T-helper 2 cell treated with Interferon-gamma antibody and Interleukin-4, amounts not matched to agents 5 μg/mL and 100 μg/mL, for 36 hours (primary cell): Measurements from ENCODE around the gene EDEM2.
"Not testable (repeated sequence)": the region's sequence is repeated elsewhere in the genome, so short reads cannot be mapped to it uniquely, and the experiment has no call there.

Experiments
- DNase-seq: peaks from one replicate; pipeline ENCODE4 v3.0.0; 2021; ENCODE audit warnings: low spot score
- H3K27ac Mint-ChIP-seq: one replicate; pipeline ENCODE4 v1.8.0; 2021; ENCODE audit warnings: mild to moderate bottlenecking, mixed read lengths
- H3K27me3 Mint-ChIP-seq: one replicate; pipeline ENCODE4 v1.8.0; 2021; ENCODE audit warnings: low read depth, mixed read lengths
- H3K36me3 Mint-ChIP-seq: one replicate; pipeline ENCODE4 v1.8.0; 2021; ENCODE audit warnings: low read depth, mixed read lengths
- H3K4me1 Mint-ChIP-seq: one replicate; pipeline ENCODE4 v1.8.0; 2021; ENCODE audit warnings: low read depth, mixed read lengths
- H3K4me3 Mint-ChIP-seq: one replicate; pipeline ENCODE4 v1.8.0; 2022; ENCODE audit warnings: mild to moderate bottlenecking, moderate library complexity, mixed read lengths
- H3K9me3 Mint-ChIP-seq: one replicate; pipeline ENCODE4 v1.8.0; 2021; ENCODE audit warnings: mixed read lengths

The EDEM2 gene, protein sequence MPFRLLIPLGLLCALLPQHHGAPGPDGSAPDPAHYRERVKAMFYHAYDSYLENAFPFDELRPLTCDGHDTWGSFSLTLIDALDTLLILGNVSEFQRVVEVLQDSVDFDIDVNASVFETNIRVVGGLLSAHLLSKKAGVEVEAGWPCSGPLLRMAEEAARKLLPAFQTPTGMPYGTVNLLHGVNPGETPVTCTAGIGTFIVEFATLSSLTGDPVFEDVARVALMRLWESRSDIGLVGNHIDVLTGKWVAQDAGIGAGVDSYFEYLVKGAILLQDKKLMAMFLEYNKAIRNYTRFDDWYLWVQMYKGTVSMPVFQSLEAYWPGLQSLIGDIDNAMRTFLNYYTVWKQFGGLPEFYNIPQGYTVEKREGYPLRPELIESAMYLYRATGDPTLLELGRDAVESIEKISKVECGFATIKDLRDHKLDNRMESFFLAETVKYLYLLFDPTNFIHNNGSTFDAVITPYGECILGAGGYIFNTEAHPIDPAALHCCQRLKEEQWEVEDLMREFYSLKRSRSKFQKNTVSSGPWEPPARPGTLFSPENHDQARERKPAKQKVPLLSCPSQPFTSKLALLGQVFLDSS

DNA sequence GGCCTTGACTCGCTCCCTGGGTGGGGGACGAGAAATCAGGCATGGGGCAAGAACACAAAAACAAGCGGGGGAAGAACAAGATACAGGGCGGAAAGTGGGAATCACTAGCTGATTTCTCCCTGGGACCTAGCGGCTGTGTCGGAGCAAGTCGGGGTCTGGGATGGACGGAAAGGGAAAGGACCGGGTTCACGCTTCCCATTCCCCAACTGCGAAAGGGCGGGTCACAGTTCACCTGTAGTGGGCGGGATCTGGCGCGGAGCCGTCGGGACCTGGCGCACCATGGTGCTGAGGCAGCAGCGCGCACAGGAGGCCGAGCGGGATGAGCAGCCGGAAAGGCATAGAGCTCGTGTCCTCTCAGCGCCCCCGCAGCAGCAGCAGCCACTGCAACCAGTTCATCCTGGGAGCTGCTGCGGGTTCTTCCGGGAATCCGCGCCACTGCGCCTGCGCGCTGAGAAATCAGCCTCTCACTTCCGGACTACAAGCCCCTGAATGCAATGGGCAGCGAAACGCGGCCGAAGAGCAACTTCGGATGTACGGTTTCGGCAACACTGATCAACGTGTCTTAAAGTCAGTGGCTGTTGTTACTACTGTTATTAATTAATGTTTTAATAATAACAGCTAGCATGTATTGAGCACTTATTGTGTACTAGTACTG is at the start of gene EDEM2:
Gene EDEM2, minus strand, starts transcription at position 417 of the 655 bp plus-strand sequence. Its CDS starts 78 bp downstream, at position 339.
- H3K27me3 Mint-ChIP-seq, result peaks cover 3% of the 10 kb centered on the region
- peak; percentile 97 for DNase-seq
- peak within 1 kb of the TSS; percentile 80 for H3K27ac Mint-ChIP-seq
- H3K4me3 Mint-ChIP-seq, result peak within 1 kb of the TSS; percentile 85
- H3K9me3 Mint-ChIP-seq, result no peaks in the 10 kb centered on the region
- H3K36me3 Mint-ChIP-seq, result peaks cover 14% of the 10 kb centered on the region
- H3K4me1 Mint-ChIP-seq, result peaks cover 20% of the 10 kb centered on the region

DNA sequence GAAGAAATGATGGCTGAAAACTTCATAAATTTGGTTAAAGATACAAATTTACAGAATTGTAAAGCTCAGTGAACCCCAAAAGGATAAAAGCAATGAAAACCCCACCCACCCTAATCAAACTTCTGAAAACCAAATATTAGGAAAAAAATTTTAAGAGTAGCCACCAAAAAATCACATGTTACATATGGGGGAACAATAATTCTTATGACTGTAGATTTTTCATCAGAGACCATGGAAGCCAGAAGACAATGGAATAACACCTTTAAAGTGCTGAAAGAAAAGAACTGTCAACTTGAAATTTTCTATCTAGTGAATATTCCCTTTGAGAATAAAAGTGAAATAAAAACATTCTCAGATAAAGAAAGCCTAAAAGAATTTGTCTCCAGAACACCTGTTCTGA is 49.2 kb upstream of the EDEM2 start:
- Mint-ChIP-seq H3K4me3 (no peak overlapping the region), H3K27me3 (no peaks in the 10 kb centered on the region), H3K36me3 (peaks cover 12% of the 10 kb centered on the region), H3K9me3 (peaks cover 28% of the 10 kb centered on the region), H3K27ac (no peak overlapping the region), H3K4me1 (no peaks in the 10 kb centered on the region)
- no peak for DNase-seq

DNA sequence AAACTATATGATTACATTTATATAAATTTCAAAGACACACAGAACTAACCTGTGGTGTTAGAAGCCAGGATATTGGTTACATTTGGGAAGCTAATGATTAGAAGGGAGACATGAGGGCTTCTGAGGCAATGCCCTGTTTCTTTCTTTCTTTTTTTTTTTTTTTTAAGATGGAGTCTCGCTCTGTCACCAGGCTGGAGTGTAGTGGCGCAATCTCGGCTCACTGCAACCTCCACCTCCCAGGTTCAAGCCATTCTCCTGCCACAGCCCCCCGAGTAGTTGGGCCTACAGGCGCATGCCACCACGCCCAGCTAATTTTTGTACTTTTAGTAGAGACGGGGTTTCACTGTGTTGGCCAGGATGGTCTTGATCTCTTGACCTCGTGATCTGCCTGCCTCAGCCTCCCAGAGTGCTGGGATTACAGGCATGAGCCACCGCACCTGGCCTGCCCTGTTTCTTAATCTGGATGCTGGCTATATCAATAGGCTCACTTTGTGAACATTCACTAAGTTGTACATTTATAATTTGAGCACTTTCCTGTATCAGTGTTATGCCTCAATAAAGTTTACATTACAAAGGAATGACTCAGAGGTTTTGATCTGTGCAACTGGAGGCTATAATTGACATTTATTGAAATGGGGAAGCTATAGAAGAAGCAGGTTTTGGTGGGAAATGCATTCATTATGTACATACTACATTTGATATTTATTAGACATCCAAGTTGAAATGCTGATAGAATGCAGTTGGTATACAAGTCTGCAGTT is 46.1 kb upstream of the EDEM2 start:
- H3K27me3 Mint-ChIP-seq, H3K4me3 Mint-ChIP-seq, DNase-seq, H3K4me1 Mint-ChIP-seq, H3K36me3 Mint-ChIP-seq, H3K27ac Mint-ChIP-seq: not testable (repeated sequence)
- H3K9me3 Mint-ChIP-seq, result peaks cover 18% of the 10 kb centered on the region

DNA sequence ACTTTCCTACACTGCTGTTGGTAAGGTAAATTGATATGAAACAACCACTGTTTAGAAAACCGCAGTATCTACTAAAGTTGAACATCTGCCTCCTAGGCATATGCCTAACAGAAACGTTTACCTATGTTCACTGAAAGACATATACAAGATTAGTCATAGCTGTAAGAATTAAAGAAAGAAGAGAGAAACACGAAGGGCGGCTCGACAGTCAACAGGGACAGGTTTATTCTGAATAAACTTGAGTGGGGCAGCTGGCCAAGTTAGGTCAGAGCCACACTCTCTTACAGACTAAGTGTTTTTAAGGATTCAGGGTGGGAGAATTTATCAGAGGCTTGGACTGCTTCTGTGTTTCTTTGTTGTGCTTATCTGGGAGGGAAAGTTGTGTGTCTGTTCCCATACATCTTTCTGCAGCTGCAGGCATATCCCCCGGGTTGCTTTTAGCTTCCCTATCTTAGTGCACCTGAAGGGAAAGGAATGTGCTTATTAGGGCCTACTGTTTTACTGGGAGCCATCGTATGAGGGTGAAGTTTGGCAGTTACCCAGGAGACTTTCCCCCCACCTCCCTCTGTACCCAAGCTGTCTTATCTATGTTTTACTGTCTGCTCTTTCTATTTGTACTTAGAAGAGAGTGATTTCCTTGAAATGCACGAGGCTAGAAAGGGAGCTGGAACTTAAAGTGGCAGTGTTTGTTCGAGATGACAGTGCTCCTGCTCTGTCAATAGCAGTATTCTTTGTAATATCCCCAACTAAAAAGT is 45.2 kb upstream of the EDEM2 start:
- Mint-ChIP-seq H3K4me1 (no peaks in the 10 kb centered on the region), H3K27ac (no peak overlapping the region), H3K9me3 (peaks cover 16% of the 10 kb centered on the region), H3K27me3 (no peaks in the 10 kb centered on the region), H3K36me3 (peaks cover 7% of the 10 kb centered on the region), H3K4me3 (no peak overlapping the region)
- DNase-seq, result no peak

DNA sequence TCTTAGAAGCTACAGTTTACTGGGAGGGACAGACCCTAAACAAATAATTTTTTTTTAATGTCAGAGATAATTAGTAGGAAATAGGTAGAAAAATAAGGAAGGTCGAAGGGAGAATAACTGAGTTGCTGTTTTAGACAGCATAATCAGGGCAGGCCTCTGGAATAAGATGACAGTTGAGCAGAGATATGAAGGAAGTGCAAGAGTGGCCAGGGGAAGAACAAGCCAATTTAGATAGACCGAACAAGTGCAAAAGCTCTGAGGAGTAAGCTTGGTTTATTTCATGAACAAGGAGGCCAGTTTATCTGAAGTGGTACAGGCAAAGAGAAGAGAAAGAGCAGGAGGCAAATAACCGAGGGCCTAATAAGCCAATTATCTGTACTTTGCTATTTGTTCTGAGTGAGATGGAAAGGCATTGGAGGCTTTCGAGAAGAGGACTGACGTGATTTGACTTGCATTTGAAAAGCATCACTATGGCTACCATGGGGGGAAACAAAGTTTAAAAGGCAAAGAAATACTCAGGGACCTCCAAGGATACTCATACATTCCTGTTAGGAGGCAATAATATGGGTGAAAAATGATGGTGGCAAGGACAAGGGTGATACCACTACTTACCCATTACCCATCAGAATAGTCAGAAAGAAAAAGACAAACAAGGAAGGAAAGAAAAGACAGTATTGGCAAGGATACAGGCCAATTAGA is 44.4 kb upstream of the EDEM2 start:
- Mint-ChIP-seq H3K27ac (no peak overlapping the region), H3K4me1 (no peaks in the 10 kb centered on the region)

DNA sequence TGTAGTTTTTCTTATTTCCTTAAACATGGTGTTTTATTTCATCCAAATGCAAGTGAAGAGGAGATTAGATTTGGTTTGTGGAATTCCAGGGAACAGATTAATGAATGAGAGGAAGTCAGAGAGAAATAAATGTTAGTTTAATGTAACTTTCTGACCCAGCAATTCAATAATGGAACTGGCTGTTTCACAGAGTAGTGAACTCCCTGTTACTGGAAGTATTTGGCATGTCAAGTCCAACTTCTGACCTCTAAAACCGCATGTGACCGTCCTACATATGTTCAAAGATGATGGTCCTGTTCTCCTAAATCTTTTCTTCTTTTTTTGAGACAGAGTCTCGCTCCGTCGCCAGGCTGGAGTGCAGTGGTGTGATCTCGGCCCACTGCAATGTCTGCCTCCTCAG is 43.4 kb upstream of the EDEM2 start:
- no peaks in the 10 kb centered on the region for H3K4me1 Mint-ChIP-seq
- peaks cover 4% of the 10 kb centered on the region for H3K9me3 Mint-ChIP-seq
- no peak overlapping the region for H3K4me3 Mint-ChIP-seq
- H3K27me3 Mint-ChIP-seq, result no peaks in the 10 kb centered on the region
- H3K27ac Mint-ChIP-seq, result no peak overlapping the region
- no peak for DNase-seq
- peaks cover 3% of the 10 kb centered on the region for H3K36me3 Mint-ChIP-seq

More for the DNA sequence above, 44.4 kb upstream of the EDEM2 start:
- Mint-ChIP-seq H3K27me3 (no peaks in the 10 kb centered on the region), H3K36me3 (peaks cover 6% of the 10 kb centered on the region), H3K9me3 (peaks cover 9% of the 10 kb centered on the region), H3K4me3 (no peak overlapping the region)
- DNase-seq, result no peak

DNA sequence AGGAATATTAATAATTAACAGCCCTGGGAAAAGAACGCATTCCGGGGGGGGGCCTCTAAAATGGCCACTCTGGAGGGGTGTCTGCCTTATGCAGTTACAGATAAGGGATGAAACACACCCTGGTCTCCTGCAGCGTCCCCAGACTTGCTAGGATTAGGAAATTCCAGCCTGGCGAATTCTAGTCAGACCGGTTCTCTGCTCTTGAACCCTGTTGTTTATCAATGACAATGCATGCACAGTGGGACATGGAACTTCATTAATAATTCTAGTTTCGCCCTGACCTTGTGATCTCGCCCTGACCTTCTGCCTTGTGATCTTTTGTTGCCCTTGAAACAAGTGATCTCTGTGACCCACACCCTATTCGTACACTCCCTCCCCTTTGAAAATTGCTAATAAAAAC is 42.1 kb upstream of the EDEM2 start:
- H3K9me3 Mint-ChIP-seq, H3K27me3 Mint-ChIP-seq, H3K4me3 Mint-ChIP-seq, H3K36me3 Mint-ChIP-seq, H3K27ac Mint-ChIP-seq, DNase-seq, H3K4me1 Mint-ChIP-seq: not testable (repeated sequence)

DNA sequence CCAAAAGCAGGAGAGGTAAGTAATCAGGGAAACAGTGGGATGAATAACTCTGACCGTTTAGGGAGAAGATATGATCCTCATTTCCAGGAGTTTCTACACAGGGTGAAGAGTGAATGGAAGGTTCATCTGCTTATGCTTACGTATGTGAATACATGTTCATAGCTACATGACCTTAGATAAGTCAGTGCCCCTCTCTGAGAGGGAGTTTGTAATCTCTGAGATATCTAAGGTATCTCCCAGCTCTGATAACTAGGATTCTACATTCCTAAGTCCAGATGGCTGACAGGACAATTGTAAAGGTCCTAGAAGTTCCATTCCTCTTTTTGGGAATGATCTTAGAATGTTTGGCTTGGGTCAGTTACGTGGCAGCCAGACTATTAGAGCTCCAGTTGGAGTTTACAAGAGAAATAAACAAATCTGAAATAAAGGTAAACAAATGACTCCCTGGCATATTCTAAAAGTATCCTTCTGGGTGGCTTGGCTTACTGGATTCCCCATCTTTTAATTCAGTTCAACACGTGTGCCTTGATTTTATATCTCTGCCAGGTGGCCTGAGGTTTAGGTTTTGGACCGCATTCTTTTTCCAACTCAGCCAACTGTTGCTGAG is 40.6 kb upstream of the EDEM2 start:
- DNase-seq, result no peak
- no peak overlapping the region for H3K4me3 Mint-ChIP-seq
- H3K9me3 Mint-ChIP-seq, result no peaks in the 10 kb centered on the region
- no peak overlapping the region for H3K27ac Mint-ChIP-seq
- H3K36me3 Mint-ChIP-seq, result no peaks in the 10 kb centered on the region
- no peaks in the 10 kb centered on the region for H3K27me3 Mint-ChIP-seq
- no peaks in the 10 kb centered on the region for H3K4me1 Mint-ChIP-seq

DNA sequence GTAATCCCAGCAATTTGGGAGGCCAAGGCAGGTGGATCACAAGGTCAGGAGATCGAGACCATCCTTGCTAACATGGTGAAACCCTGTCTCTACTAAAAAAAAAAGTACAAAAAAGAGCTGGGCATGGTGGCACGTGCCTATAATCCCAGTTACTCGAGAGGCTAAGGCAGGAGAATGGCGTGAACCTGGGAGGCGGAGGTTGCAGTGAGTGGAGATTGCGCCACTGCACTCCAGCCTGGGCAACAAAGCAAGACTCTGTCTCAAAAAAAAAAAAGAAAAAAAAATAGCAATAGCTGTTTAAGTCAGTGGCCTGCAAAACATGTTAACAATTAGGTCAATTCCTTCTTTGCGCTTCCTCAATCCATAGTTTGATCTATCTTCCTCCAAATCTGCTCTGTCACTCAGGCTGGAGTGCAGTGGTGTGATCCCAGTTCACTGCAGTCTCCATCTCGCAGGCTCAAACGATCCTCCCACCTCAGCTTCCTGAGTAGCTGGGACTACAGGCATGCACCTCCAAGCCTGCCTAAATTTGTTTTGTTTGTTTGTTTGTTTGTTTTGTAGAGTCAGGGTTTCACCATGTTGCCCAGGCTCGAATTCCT is 39.7 kb upstream of the EDEM2 start:
- H3K27ac Mint-ChIP-seq, H3K4me1 Mint-ChIP-seq, H3K36me3 Mint-ChIP-seq, H3K27me3 Mint-ChIP-seq, H3K4me3 Mint-ChIP-seq, H3K9me3 Mint-ChIP-seq, DNase-seq: not testable (repeated sequence)

DNA sequence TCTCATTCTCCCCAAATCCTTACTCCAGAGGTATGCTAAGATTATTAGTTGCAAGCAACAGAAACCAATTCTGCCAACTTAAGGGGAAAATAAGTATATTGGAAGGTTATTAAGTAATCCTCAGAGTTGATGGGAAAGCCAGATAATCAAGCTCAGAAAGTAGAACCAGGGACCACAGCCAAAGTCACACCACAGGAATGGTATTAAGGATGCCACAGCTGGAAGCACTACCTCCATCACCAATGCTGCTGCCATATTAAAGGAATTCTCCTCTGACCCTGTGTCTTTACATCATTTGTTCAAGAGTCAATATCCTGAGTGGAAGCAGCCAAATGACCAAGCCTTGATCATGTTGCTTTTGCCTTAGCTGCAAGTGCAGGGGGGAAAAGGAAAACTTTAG is 34.6 kb upstream of the EDEM2 start:
- Mint-ChIP-seq H3K4me3 (no peak overlapping the region), H3K4me1 (no peaks in the 10 kb centered on the region), H3K36me3 (no peaks in the 10 kb centered on the region), H3K27ac (no peak overlapping the region), H3K9me3 (no peaks in the 10 kb centered on the region), H3K27me3 (no peaks in the 10 kb centered on the region)
- DNase-seq, result no peak

DNA sequence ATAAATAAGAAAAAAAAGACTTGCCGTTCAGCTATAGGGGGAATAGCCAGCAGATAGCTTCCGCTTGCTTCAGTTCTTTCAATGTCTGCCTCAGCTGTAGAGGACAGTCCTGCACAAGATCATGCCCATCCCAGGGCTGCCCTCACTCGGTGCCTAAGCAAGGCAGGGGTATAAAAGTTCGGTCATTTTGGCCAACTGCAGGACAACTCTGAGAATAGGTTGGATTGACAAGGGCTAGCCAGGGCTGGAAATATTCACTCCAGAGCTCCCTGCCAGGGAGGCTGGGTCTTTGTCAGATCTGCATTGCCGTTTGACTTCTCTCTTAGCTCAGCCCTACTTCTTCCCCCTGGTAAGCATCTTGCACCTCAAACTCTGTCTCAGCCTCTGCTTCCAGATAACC is 33.1 kb upstream of the EDEM2 start:
- Mint-ChIP-seq H3K9me3 (no peaks in the 10 kb centered on the region), H3K36me3 (no peaks in the 10 kb centered on the region), H3K27ac (no peak overlapping the region), H3K4me3 (no peak overlapping the region), H3K4me1 (no peaks in the 10 kb centered on the region), H3K27me3 (no peaks in the 10 kb centered on the region)
- no peak for DNase-seq

DNA sequence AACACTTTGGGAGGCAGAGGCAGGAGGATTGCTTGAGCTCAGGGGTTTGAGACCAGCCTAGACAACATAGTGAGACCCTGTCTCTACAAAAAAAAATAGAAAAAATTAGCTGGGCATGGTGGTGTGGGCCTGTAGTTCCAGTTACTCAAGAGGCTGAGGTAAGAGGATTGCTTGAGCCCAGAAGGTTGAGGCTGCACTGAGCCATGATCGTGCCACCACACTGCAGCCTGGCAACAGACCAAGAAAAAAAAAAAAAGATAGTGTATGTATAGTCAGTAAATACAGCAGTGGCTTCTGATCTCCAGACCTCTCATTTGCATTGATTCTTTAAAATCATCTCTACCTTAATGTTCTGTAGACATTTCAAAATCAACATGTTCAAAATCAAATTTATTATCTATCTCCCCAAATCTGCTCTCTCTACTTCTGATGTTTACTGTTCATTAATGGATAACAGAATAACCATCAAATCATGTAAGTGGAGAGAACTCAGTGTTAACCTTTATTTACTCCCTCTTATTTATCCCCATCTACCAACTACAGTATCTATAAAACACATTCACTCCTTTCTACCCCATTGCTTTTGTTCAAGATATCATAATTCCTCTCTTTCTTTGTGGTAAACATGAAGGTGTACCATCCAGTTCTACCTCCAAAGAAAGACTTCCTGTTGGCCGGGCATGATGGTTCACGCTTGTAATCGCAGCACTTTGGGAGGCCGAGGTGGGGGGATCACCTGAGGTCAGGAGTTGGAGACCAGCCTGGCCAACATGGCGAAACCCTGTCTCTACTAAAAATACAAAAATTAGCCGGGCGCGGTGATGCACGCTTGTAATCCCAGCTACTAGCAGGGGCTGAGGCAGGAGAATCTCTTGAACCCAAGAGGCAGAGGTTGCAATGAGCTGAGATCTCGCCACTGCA is 32.4 kb upstream of the EDEM2 start:
- Mint-ChIP-seq H3K27ac (no peak overlapping the region), H3K4me1 (no peaks in the 10 kb centered on the region), H3K27me3 (no peaks in the 10 kb centered on the region), H3K9me3 (no peaks in the 10 kb centered on the region), H3K4me3 (no peak overlapping the region), H3K36me3 (no peaks in the 10 kb centered on the region)
- DNase-seq, result no peak
